GM18909 (cell line): ENCODE measurements around the gene TNS3.
A peak's percentile ranks its signal among the peaks of the same experiment; 100 is the strongest.

Experiments used
- ATAC-seq: cut with Tn5 transposase; IDR thresholded peaks from one replicate; pipeline ENCODE4 v1.9.1; 2021; ENCODE audit warnings: mild to moderate bottlenecking; ENCODE audit not compliant: unreplicated experiment, poor library complexity

Gene TNS3

GRCh38 chr7:47327698-47328391, 254.1 kb downstream of the TNS3 start:
- no peak for ATAC-seq

- no peak for ATAC-seq
Measured at GRCh38 chr7:47327346-47327697, 254.6 kb downstream of the TNS3 start.

GRCh38 chr7:47326808-47327207, 255.1 kb downstream of the TNS3 start:
- no peak for ATAC-seq

GRCh38 chr7:47326220-47326619, 255.7 kb downstream of the TNS3 start:
- no peak for ATAC-seq

GRCh38 chr7:47325337-47325736, 256.6 kb downstream of the TNS3 start:
- ATAC-seq: no peak

GRCh38 chr7:47323904-47324303, 258.0 kb downstream of the TNS3 start:
- no peak for ATAC-seq

- ATAC-seq: no peak
Measured at GRCh38 chr7:47322731-47323130, 259.2 kb downstream of the TNS3 start.

GRCh38 chr7:47320296-47320695, 261.6 kb downstream of the TNS3 start:
- ATAC-seq: no peak

GRCh38 chr7:47318395-47319182, 263.3 kb downstream of the TNS3 start:
- peak; percentile 58 for ATAC-seq

- no peak for ATAC-seq
Measured at GRCh38 chr7:47317487-47317886, 264.4 kb downstream of the TNS3 start.

GRCh38 chr7:47314728-47315607, 266.9 kb downstream of the TNS3 start:
- no peak for ATAC-seq

GRCh38 chr7:47314248-47314647, 267.7 kb downstream of the TNS3 start:
- no peak for ATAC-seq

GRCh38 chr7:47313564-47313963, 268.3 kb downstream of the TNS3 start:
- ATAC-seq: no peak

- no peak for ATAC-seq
Measured at GRCh38 chr7:47311891-47312290, 270.0 kb downstream of the TNS3 start.

- no peak for ATAC-seq
Measured at GRCh38 chr7:47310020-47310419, 271.9 kb downstream of the TNS3 start.

GRCh38 chr7:47308808-47309207, 273.1 kb downstream of the TNS3 start:
- no peak for ATAC-seq

GRCh38 chr7:47307311-47307710, 274.6 kb downstream of the TNS3 start:
- no peak for ATAC-seq

GRCh38 chr7:47304727-47305719, 276.9 kb downstream of the TNS3 start:
- no peak for ATAC-seq

GRCh38 chr7:47303695-47304453, 278.0 kb downstream of the TNS3 start:
- no peak for ATAC-seq
